Prostate gland (tissue), 2 donors: ENCODE data around the gene NT5C3B. TPM values are rescaled to one million over a fixed set of nuclear protein-coding genes. Genes with fewer than 3 reads are reported as not detected.
A peak's percentile ranks its signal among the peaks of the same experiment; 100 is the strongest.

Source experiments
- DNase-seq: peaks from one replicate; pipeline ENCODE4 v3.0.0-alpha.2; 2019; ENCODE audit warnings: low spot score
- H3K27ac ChIP-seq, 2 donors: fragments of 200-600 bp; sonication (generic); 2 replicates each; pipeline ENCODE4 v1.5.1; 2017 to 2019
- H3K27me3 ChIP-seq: fragments of 200-600 bp; sonication (generic); replicated peaks from 2 replicates; pipeline ENCODE4 v1.5.1; 2019; ENCODE audit not compliant: insufficient read depth
- H3K36me3 ChIP-seq, 2 donors: fragments of 200-600 bp; sonication (generic); 1 replicate in 1 of 2; 2 replicates in 1 of 2; pipeline versions ENCODE4 v1.5.1 to v1.8.1; 2017 to 2019
- H3K4me1 ChIP-seq: fragments of 200-600 bp; sonication (generic); replicated peaks from 2 replicates; pipeline ENCODE4 v1.5.1; 2019
- H3K4me3 ChIP-seq, 2 donors: fragments of 200-600 bp; sonication (generic); 2 replicates each; pipeline ENCODE4 v1.5.1; 2017 to 2019
- H3K9me3 ChIP-seq: fragments of 200-600 bp; sonication (generic); 2 replicates; pipeline ENCODE4 v1.5.1; 2017
- POLR2A ChIP-seq: fragments of 450-650 bp; IDR thresholded peaks from one replicate; pipeline ENCODE4 v1.6.1; 2016; ENCODE audit warnings: antibody characterized with exemption, mild to moderate bottlenecking
- POLR2AphosphoS5 ChIP-seq: sonication (generic); formaldehyde crosslinking; IDR thresholded peaks from one replicate; pipeline ENCODE4 v1.6.1; 2017; ENCODE audit warnings: antibody characterized with exemption
- WGBS: methylation state at CpG from one replicate; pipeline ENCODE4 v1.1.5; 2018; 5-methylcytosine and 5-hydroxymethylcytosine counted together
- intact Hi-C: fragments of 100-400 bp; cut with DNase I; formaldehyde crosslinking; loops from one replicate; pipeline ENCODE4 v1.14.2; 2022
- total RNA-seq, 2 donors: library from RNA; depleted of rRNA; stranded (reverse); fragments of >200 nt; gene quantifications; one replicate each; pipeline ENCODE4 v1.1.0, GENCODE V29; 2016
- TF ChIP-seq, protein P1 (sequence below), 4 experiments: fragments of 200-600 bp in 2 of 4; fragments of 450-650 bp in 2 of 4; sonication (generic) in 2 of 4; IDR thresholded peaks; 1 replicate in 3 of 4; 2 replicates in 1 of 4; pipeline ENCODE4 v1.5.1; 2016 to 2019; ENCODE audit warnings: antibody characterized with exemption in 4 of 4, mild to moderate bottlenecking in 2 of 4, moderate library complexity in 2 of 4

NT5C3B gene
- total RNA-seq, 2 donors from 2014 or later, result 53.9 to 67.2 TPM

DNA sequence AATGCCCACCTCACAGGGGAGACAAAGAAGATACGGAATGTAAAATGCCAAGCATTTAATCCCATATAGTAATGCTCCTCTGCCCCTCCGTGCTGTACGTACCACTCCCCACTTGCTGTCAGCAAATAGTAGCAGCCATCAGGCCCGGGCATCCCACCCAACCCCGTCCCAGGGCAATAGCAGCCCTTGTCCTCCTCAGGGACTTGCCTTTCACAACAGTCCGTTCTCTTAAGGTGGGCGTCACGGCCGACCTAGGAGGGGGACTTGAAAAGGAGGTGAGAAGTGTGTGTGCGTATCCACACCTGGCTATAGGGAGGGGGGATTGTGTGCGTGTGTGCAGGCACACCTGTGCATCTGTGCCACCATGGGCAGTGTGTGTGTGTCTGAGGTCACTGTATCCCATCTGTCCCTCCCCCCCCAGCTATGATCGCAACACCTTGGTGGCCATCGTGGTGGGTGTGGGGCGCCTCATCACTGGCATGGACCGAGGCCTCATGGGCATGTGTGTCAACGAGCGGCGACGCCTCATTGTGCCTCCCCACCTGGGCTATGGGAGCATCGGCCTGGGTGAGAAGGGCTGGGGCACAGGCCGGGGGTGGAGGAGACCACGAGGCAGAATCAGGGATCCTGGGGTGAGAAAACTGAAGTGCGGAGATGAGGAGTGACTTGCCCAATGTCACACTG is 19.3 kb downstream of the NT5C3B start:
- Histone ChIP-seq H3K9me3 (no peaks in the 10 kb centered on the region), H3K27me3 (no peaks in the 10 kb centered on the region), H3K4me1 (no peaks in the 10 kb centered on the region), H3K36me3 (no peaks in the 10 kb centered on the region), H3K4me3 (no peak overlapping the region), H3K27ac (no peak overlapping the region)
- intact Hi-C loops, result no loop called here
- no peak for DNase-seq
- TF ChIP-seq, protein P1, sequence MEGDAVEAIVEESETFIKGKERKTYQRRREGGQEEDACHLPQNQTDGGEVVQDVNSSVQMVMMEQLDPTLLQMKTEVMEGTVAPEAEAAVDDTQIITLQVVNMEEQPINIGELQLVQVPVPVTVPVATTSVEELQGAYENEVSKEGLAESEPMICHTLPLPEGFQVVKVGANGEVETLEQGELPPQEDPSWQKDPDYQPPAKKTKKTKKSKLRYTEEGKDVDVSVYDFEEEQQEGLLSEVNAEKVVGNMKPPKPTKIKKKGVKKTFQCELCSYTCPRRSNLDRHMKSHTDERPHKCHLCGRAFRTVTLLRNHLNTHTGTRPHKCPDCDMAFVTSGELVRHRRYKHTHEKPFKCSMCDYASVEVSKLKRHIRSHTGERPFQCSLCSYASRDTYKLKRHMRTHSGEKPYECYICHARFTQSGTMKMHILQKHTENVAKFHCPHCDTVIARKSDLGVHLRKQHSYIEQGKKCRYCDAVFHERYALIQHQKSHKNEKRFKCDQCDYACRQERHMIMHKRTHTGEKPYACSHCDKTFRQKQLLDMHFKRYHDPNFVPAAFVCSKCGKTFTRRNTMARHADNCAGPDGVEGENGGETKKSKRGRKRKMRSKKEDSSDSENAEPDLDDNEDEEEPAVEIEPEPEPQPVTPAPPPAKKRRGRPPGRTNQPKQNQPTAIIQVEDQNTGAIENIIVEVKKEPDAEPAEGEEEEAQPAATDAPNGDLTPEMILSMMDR (IDR thresholded peaks at IDR 0.05), result no peak
- no peak for TF ChIP-seq POLR2A
- TF ChIP-seq POLR2AphosphoS5, result no peak
- 94% methylated on average over 23 of the region's 23 CpGs for WGBS

DNA sequence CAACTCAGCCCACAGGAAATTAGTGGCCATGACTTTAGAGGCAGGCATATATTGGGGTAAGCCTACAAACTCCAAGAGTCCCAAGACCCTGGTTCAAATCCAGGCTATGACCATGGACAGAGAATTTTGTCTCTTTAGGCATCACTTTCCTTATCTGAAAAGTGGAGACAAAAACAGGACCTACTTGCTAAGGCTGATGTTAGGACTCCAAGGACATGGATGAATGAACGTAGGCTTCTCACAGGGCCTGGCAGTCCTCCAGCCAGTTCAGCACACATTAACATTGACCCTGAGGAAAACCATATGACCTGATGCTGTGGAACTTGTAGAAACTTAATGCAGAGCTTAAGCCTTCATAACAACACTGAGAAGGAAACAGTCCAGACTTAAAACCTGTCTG is 21.8 kb downstream of the NT5C3B start:
- DNase-seq, result no peak
- intact Hi-C loops, result no loop called here
- Histone ChIP-seq H3K27me3 (no peaks in the 10 kb centered on the region), H3K9me3 (no peaks in the 10 kb centered on the region), H3K4me1 (peaks cover 8% of the 10 kb centered on the region), H3K36me3 (no peaks in the 10 kb centered on the region), H3K4me3 (no peak overlapping the region), H3K27ac (no peak overlapping the region)
- 54% methylated on average over 1 of the region's 1 CpG for WGBS
- TF ChIP-seq, protein P1 (IDR thresholded peaks at IDR 0.05), result no peak
- TF ChIP-seq POLR2A (no peak), POLR2AphosphoS5 (no peak)

DNA sequence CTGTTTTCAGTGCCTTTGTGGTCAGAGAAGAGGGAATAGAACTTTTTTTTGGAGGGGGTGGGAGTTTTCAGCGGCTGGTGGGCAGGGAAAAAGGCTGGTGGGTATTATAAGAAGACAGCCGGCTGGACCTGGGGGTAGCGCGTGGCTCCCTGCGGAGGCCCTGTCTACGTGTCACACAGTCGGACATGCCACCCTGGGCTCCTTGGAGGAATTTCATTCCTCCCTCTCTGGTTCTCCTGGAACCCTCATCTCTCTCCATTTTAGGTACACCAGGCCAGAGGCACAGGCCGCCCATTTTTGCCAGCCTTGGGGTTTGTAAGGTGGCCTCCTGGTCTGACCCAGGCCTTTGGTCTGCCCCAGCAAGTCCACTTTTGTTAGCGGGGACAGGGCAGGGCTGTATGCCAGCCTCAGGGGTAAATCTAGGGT is 22.3 kb downstream of the NT5C3B start:
- WGBS, result 58% methylated on average over 9 of the region's 9 CpGs
- H3K9me3 ChIP-seq, result no peaks in the 10 kb centered on the region
- H3K4me3 ChIP-seq, result peak overlapping the region in 1 of 2 donors; percentile 60
- H3K4me1 ChIP-seq, result peaks cover 8% of the 10 kb centered on the region
- no peaks in the 10 kb centered on the region for H3K36me3 ChIP-seq
- no peak for DNase-seq
- peak overlapping the region in 1 of 2 donors; percentile 79 for H3K27ac ChIP-seq
- intact Hi-C loops, result no loop called here
- TF ChIP-seq POLR2AphosphoS5 (no peak), POLR2A (no peak)
- TF ChIP-seq, protein P1 (IDR thresholded peaks at IDR 0.05), result no peak
- no peaks in the 10 kb centered on the region for H3K27me3 ChIP-seq

DNA sequence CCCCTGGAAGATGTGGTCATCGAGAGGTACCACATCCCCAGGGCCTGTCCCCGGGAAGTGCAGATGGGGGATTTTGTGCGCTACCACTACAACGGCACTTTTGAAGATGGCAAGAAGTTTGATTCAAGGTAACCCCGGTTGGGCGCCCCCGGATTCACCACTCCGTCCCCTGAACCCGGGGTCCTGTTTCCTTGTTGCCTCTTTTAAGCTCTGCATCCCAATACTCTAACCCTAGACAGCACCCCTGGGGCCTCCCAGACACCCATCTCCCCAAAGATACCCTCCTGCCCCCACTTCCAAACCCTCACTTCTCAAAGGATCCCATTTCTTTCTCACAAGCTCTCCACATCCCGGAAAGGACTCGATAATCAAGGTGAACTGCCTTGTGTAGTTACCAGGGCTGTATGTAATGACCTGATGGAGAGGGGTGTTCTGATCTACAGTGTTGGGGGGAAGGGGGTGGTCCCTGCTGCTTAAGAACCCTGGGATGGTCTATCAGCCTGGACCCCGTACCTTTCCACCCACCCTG is 22.8 kb downstream of the NT5C3B start:
- H3K4me1 ChIP-seq, result peaks cover 8% of the 10 kb centered on the region
- H3K27ac ChIP-seq, result peak overlapping the region; percentile 78 to 79
- H3K27me3 ChIP-seq, result no peaks in the 10 kb centered on the region
- intact Hi-C loops, result no loop called here
- H3K9me3 ChIP-seq, result no peaks in the 10 kb centered on the region
- peak overlapping the region; percentile 60 to 73 for H3K4me3 ChIP-seq
- TF ChIP-seq POLR2A (no peak), POLR2AphosphoS5 (no peak)
- TF ChIP-seq, protein P1 (IDR thresholded peaks at IDR 0.05), result no peak
- WGBS, result 18% methylated on average over 11 of the region's 12 CpGs
- DNase-seq, result no peak
- H3K36me3 ChIP-seq, result no peaks in the 10 kb centered on the region
